IPS-18a (cell line): ENCODE data around the gene SECISBP2.
A peak's percentile ranks its signal among the peaks of the same experiment; 100 is the strongest.

Experiments used
- H3K27ac ChIP-seq: one replicate; pipeline ENCODE4 v1.5.1; 2013; ENCODE audit warnings: low read length
- H3K27me3 ChIP-seq: one replicate; pipeline ENCODE4 v1.6.1; 2013; ENCODE audit warnings: mild to moderate bottlenecking, low read length; ENCODE audit not compliant: control insufficient read depth, insufficient read depth
- H3K36me3 ChIP-seq: one replicate; pipeline ENCODE4 v1.6.1; 2013; ENCODE audit warnings: low read depth, low read length; ENCODE audit not compliant: control insufficient read depth
- H3K4me1 ChIP-seq: one replicate; pipeline ENCODE4 v1.6.1; 2013; ENCODE audit warnings: low read depth, low read length; ENCODE audit not compliant: control insufficient read depth
- H3K4me3 ChIP-seq: one replicate; pipeline ENCODE4 v1.5.1; 2013; ENCODE audit warnings: low read length
- H3K9ac ChIP-seq: one replicate; pipeline ENCODE4 v1.6.1; 2013; ENCODE audit warnings: mild to moderate bottlenecking, low read length, moderate library complexity
- H3K9me3 ChIP-seq: one replicate; pipeline ENCODE4 v1.6.1; 2013; ENCODE audit warnings: low read depth, low read length; ENCODE audit not compliant: control insufficient read depth

Gene SECISBP2

DNA sequence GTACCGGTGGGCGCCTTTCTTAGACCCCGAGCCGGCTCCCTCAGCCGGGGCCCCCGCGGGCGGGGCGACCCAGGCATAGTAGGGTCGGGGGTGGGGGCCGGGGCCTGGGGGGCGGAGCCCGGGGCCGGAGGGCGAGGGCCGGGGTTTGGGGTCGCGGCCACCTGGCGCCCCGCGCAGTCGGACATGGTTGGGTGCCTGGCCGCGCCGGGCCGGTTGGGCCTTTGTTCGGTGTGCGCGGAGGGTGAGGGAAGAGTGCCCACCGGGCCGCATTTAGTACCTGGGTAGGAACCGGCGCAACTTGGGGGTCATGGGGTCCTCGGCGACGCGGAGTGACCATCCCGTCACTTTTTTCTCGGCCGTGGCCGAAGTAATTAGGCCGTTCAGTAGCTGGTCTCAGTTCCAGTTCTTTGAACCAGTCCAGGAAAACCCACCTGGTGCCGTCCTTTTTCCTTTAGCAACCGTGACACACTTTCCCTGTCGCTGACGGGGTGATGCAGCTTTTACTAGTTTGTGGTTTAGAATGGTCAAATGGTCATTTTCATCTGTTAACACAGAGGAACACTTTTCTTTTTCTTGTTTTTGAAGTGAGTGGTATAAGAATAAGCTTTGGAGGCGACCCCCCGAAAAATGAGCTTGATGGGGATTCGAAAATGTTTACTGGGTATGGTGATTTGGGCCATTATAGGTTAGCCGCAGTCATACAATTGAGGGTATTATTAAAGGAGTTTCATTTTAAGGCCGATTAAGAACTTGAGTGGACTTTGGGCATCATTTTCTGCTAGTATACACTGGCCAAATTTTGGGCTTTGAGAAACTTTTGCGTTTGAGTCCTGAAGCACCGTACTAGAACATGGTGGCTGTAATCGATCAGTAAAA is 6.7 kb upstream of the SECISBP2 start:
- Histone ChIP-seq H3K4me3 (peak overlapping the region; percentile 100), H3K36me3 (peaks cover 24% of the 10 kb centered on the region), H3K4me1 (peaks cover 29% of the 10 kb centered on the region), H3K27me3 (no peaks in the 10 kb centered on the region), H3K9me3 (no peaks in the 10 kb centered on the region), H3K9ac (peak overlapping the region; percentile 96), H3K27ac (peak overlapping the region; percentile 81)

DNA sequence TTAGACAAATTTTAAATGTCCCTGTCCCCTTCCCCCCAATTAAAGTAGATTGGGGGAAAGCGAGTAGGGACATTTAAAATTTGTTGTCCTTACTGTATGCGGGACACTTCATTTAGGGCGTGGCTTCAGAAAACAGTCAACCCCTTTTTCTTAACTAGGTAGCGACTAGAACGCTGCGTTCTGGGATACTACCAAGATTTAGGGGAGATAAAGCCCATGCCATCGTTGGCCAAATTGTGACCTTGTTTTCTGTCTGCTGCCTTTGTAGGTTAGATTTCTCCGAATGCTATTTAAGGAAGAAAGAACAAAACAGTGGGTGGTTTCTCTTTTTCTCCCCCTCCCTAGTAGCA is 6.1 kb upstream of the SECISBP2 start:
- Histone ChIP-seq H3K4me3 (peak overlapping the region; percentile 100), H3K9ac (peak overlapping the region; percentile 96), H3K27ac (peak overlapping the region; percentile 81), H3K4me1 (peaks cover 29% of the 10 kb centered on the region), H3K36me3 (peaks cover 30% of the 10 kb centered on the region), H3K27me3 (no peaks in the 10 kb centered on the region), H3K9me3 (no peaks in the 10 kb centered on the region)

DNA sequence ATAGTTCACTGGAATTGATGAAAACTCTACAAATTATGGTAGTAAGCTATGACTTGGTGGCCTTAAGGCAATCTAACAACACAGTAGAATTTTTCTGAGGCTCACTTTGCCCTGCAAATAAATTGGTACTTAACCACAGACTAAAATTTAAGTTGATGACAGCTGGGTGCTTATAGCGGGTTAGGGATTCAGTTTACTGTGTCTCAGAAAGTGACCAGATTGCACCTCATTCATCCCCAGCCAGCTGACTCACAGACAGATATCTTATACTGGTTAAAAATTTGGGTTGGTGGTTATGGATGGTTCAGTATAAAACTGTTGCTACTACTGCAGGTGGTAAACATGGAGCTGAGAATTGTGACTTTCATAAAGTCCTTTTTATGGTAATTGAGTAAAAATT is 4.5 kb upstream of the SECISBP2 start:
- no peaks in the 10 kb centered on the region for H3K27me3 ChIP-seq
- peak overlapping the region; percentile 96 for H3K9ac ChIP-seq
- H3K9me3 ChIP-seq = no peaks in the 10 kb centered on the region
- H3K4me1 ChIP-seq = peaks cover 34% of the 10 kb centered on the region
- H3K27ac ChIP-seq = no peak overlapping the region
- peak overlapping the region; percentile 100 for H3K4me3 ChIP-seq
- peaks cover 35% of the 10 kb centered on the region for H3K36me3 ChIP-seq

DNA sequence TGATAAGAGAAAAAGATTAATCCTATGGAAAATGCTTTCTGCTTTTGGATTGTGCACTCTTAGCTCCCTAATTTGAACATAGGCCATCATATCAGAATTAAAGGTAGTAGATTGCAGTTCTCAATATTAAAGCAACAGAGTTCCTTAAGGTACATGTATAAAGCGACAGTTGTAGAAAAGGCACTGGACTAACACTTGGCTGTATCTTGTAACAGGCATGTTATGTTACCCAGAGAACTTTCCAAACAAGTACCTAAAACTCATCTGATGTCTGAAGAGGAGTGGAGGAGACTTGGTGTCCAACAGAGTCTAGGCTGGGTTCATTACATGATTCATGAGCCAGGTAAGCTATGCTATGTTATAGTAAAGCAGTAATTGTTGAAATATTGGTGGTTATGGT is 3.3 kb upstream of the SECISBP2 start:
- no peak overlapping the region for H3K27ac ChIP-seq
- peaks cover 39% of the 10 kb centered on the region for H3K36me3 ChIP-seq
- H3K9ac ChIP-seq = peak overlapping the region; percentile 36
- H3K4me1 ChIP-seq = peaks cover 35% of the 10 kb centered on the region
- H3K4me3 ChIP-seq = peak overlapping the region; percentile 100
- no peaks in the 10 kb centered on the region for H3K9me3 ChIP-seq
- no peaks in the 10 kb centered on the region for H3K27me3 ChIP-seq

DNA sequence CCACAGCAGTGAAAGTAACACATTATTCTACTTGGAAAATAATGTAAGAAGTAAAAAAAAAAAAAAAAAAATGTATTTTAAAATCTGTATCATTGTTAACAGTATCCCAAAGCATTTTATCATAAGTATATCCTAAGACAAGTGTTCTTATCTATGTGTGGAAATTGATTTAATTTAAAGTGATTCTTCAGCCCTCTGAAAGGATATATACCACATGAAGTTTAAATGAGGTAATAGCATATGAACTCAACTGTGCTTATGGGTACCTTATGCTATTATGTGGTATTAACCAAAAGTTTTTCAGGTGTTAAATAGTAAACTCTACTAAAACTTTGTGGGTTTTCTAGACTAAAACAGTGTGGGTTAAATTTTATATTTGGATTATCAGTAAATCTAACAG is 2.8 kb upstream of the SECISBP2 start:
- Histone ChIP-seq H3K27me3 (no peaks in the 10 kb centered on the region), H3K9me3 (no peaks in the 10 kb centered on the region), H3K27ac (no peak overlapping the region), H3K9ac (no peak overlapping the region), H3K4me1 (peaks cover 35% of the 10 kb centered on the region), H3K4me3 (peak overlapping the region; percentile 13), H3K36me3 (peaks cover 41% of the 10 kb centered on the region)

DNA sequence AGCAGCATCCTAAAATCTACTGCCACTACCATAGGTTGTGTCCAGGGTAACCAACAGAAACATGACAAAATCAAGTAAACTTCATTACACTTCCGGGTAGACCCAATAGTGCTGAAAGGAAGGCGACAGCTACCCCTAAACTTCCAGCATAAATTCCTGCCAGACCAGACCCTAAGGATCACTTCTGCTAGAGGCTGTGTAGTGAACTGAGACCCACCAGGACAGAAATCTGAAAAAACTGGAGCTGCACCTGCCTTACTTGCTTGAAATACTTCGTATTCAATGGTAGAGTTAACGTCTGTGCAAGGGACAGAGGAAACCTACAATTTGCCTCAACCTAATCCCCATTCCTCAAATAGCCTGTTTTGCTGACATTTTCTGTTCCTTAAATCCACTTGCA is 1.0 kb upstream of the SECISBP2 start:
- H3K27me3 ChIP-seq = no peaks in the 10 kb centered on the region
- no peaks in the 10 kb centered on the region for H3K9me3 ChIP-seq
- peaks cover 51% of the 10 kb centered on the region for H3K36me3 ChIP-seq
- no peak overlapping the region for H3K27ac ChIP-seq
- H3K4me1 ChIP-seq = peaks cover 35% of the 10 kb centered on the region
- peak overlapping the region; percentile 79 for H3K4me3 ChIP-seq
- H3K9ac ChIP-seq = peak overlapping the region; percentile 96

DNA sequence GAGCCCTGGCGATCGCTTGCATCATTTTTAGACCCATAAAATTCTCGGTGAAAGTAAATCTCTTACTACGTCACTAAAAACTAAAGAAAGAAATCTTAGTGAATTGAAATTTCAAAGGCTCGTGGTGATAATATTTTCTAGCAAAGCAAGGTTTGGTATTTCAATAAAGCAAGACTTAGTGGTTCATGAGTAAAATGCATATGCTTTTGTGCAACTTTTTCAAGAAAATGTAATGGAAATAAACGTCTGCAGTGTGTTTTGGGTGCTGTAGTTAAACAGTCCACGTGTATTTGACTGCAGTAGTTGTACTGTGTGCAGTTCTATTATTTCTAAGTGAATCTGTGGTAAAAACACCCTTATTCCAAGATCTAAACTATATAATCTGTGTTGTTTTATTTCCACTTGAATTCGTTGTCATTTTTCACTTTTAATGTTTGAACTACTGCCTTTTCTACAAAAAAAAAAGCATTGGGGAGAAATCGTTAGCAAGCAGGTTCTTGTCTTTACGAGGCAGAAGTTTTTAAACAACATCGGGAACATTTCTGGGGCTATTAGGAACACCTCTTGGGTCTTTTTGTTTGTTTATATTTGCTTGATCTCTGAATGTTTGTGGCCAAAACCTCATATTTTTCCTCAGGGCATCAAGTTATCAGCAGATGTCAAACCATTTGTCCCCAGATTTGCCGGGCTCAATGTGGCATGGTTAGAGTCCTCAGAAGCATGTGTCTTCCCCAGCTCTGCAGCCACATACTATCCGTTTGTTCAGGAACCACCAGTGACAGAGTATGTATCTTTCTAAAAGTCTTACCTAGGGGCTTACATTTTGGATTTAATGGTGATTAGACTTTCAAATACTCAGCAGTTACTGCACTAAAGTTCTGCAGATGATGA is 960 bp downstream of the SECISBP2 start:
- Histone ChIP-seq H3K4me3 (peak overlapping the region; percentile 79), H3K36me3 (peaks cover 59% of the 10 kb centered on the region), H3K27me3 (no peaks in the 10 kb centered on the region), H3K9me3 (no peaks in the 10 kb centered on the region), H3K4me1 (peaks cover 20% of the 10 kb centered on the region), H3K9ac (peak overlapping the region; percentile 96), H3K27ac (peak overlapping the region; percentile 100)

DNA sequence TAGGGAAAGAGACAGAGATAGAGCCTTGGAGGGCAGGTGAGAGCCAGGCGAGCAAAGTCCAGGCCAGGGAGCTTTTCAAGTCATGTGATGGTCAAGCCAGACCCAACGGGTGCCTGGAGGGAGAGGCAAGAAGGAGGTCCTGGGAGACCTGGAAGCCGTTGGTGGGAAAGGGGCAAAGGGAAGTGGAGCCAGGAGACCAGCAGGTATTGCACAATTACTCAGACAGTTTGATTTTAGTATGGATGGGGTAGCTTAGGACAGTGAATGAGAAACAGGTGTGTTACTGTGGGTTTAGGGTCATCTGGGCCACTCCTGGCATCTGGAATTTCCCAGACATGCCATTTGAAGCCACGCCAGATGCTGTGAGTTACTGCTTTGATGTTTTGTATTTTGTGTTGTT is 5.1 kb downstream of the SECISBP2 start:
- Histone ChIP-seq H3K9ac (no peak overlapping the region), H3K9me3 (no peaks in the 10 kb centered on the region), H3K36me3 (peaks cover 44% of the 10 kb centered on the region), H3K4me1 (peaks cover 6% of the 10 kb centered on the region), H3K4me3 (no peak overlapping the region), H3K27me3 (no peaks in the 10 kb centered on the region), H3K27ac (no peak overlapping the region)

DNA sequence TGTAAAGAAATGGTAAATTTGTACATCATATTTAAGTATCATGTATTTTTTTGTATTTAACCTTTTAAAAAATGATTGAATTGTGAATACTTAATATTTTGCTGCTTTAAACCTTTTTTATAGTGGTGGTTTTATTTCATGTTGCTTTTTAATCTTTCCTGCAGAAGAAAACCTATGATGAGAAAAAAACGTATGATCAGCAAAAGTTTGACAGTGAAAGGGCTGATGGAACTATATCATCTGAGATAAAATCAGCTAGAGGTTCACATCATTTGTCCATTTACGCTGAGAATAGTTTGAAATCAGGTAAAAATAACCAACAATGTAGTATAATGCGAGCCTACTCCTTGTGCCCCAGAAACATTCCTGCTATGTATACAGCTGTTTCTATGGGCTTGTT is 7.4 kb downstream of the SECISBP2 start:
- Histone ChIP-seq H3K36me3 (peaks cover 58% of the 10 kb centered on the region), H3K9me3 (no peaks in the 10 kb centered on the region), H3K27ac (no peak overlapping the region), H3K4me3 (no peak overlapping the region), H3K27me3 (no peaks in the 10 kb centered on the region), H3K4me1 (no peaks in the 10 kb centered on the region), H3K9ac (no peak overlapping the region)

DNA sequence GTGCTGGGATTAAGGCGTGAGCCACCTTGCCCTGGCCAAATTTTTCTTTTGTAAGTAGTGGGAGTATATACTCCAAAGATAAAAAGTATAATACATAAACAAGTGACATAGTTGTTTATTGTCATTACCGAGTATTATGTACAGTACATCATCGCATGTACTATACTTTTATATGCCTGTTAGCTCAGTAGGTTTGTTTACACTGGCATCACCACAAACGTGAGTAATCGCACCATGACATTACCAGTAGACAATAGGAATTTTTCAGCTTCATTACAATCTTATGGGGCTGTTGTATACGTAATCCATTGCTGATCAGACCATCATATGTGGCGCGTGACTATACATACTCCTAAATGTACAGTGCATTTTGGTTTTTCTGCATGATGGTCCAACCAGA is 9.8 kb downstream of the SECISBP2 start:
- no peak overlapping the region for H3K27ac ChIP-seq
- H3K36me3 ChIP-seq = peaks cover 71% of the 10 kb centered on the region

DNA sequence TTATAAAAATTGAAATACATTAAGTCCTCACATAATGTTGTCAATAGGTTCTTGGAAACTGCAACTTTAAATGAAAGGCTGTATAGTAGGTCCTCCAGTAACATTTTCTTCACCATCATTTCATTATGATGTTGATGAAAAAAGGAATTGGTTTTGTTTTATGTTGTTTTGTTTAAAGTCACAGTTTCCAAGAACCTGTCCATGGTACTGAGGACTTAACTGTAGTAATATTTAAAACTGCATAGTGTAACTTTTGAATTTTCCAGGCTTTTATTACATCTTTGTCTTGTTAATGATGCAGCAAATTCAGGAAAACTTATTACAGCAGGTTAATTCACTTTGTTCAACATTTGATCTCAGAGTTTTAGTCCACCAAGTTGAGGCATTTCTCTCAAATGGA is 11.6 kb downstream of the SECISBP2 start:
- Histone ChIP-seq H3K36me3 (peaks cover 84% of the 10 kb centered on the region), H3K27me3 (no peaks in the 10 kb centered on the region), H3K9me3 (no peaks in the 10 kb centered on the region), H3K27ac (no peak overlapping the region), H3K4me3 (no peak overlapping the region), H3K9ac (no peak overlapping the region), H3K4me1 (no peaks in the 10 kb centered on the region)

More for the DNA sequence above, 9.8 kb downstream of the SECISBP2 start:
- H3K4me1 ChIP-seq = no peaks in the 10 kb centered on the region
- H3K9ac ChIP-seq = no peak overlapping the region
- H3K27me3 ChIP-seq = no peaks in the 10 kb centered on the region
- H3K9me3 ChIP-seq = no peaks in the 10 kb centered on the region
- H3K4me3 ChIP-seq = no peak overlapping the region
